HCT116 (cell line): ENCODE results near the gene C11orf58. TPM values are rescaled to one million over a fixed set of nuclear protein-coding genes. Genes with fewer than 3 reads are reported as not detected.

Source experiments
- ATAC-seq: fragments of 200-7000 bp; cut with Tn5 transposase; 2 replicates; pipeline ENCODE4 v1.9.1; 2020; ENCODE audit warnings: mild to moderate bottlenecking, moderate library complexity
- BruUV-seq: library from RNA; stranded (reverse); fragments of 400-500 nt; replicated peaks from 2 replicates; lab custom pipeline; 2021; lab: Mats Ljungman, UMichigan
- CTCF ChIA-PET: fragments of 300-600 bp; sonication (Branson Sonifier 250); formaldehyde crosslinking; loops from one replicate; lab custom pipeline; 2021; ENCODE audit warnings: antibody characterized with exemption; lab: Charles Lee
- POLR2A ChIA-PET: fragments of 300-600, 350-600 bp; sonication (Branson Sonifier 250); formaldehyde crosslinking; loops from one replicate; lab custom pipeline; 2021; ENCODE audit warnings: antibody characterized with exemption; lab: Charles Lee
- RAD21 ChIA-PET, 2 experiments: fragments of 300-600 bp; sonication (Branson Sonifier 250); formaldehyde crosslinking; loops; one replicate each; lab custom pipeline; 2023; ENCODE audit warnings: low total read pairs in 2 of 2; ENCODE audit not compliant: uncharacterized antibody in 2 of 2, unreplicated experiment in 2 of 2, low non-redundant PET in 1 of 2; lab: Charles Lee
- DNase-seq: peaks from one replicate; pipeline ENCODE4 v3.0.0-alpha.2; 2010; ENCODE audit warnings: low read depth, low spot score
- H2AFZ ChIP-seq: fragments of 200-600 bp; shearing (Covaris generic), sonication (generic); 2 replicates; pipeline ENCODE4 v1.6.1; 2017; ENCODE audit warnings: low read depth, mixed run types, mixed read lengths, antibody characterized with exemption, low read length; ENCODE audit not compliant: poor library complexity, severe bottlenecking
- H3K27ac ChIP-seq: 2 replicates; pipeline ENCODE4 v1.5.1; 2012; ENCODE audit warnings: low read depth, low read length
- H3K27me3 ChIP-seq: fragments of 200-600 bp; sonication (generic); 2 replicates; pipeline ENCODE4 v1.6.1; 2016; ENCODE audit warnings: mixed run types, low read length, mixed read lengths; ENCODE audit not compliant: insufficient read depth
- H3K36me3 ChIP-seq, 2 experiments: fragments of 200-500 bp in 1 of 2; fragments of 200-600 bp in 1 of 2; sonication (Bioruptor generic) in 1 of 2; sonication (generic) in 1 of 2; 2 replicates each; pipeline versions ENCODE4 v1.5.1 to v1.6.1; 2014 to 2016; ENCODE audit warnings: low read length in 2 of 2, inconsistent platforms in 1 of 2, mixed read lengths in 1 of 2, mixed run types in 1 of 2; ENCODE audit not compliant: insufficient read depth in 2 of 2, control insufficient read depth in 1 of 2
- H3K4me1 ChIP-seq, 2 experiments: fragments of 200-600 bp in 1 of 2; sonication (generic) in 1 of 2; 2 replicates each; pipeline versions ENCODE4 v1.5.1 to v1.6.1; 2012 to 2017; ENCODE audit warnings: low read length in 2 of 2, inconsistent platforms in 1 of 2, mild to moderate bottlenecking in 1 of 2, mixed read lengths in 1 of 2, mixed run types in 1 of 2, moderate library complexity in 1 of 2; ENCODE audit not compliant: insufficient read depth in 2 of 2, control insufficient read depth in 1 of 2
- H3K4me2 ChIP-seq: fragments of 200-600 bp; sonication (generic); 2 replicates; pipeline ENCODE4 v1.6.1; 2017; ENCODE audit warnings: mixed run types, low read length, mixed read lengths
- H3K4me3 ChIP-seq, 2 experiments: fragments of 200-600 bp in 1 of 2; sonication (generic) in 1 of 2; replicated peaks in 1 of 2; 2 replicates each; pipeline ENCODE4 v1.5.1; 2011 to 2016; ENCODE audit warnings: low read length in 2 of 2, control low read depth in 1 of 2, low read depth in 1 of 2, mild to moderate bottlenecking in 1 of 2, mixed read lengths in 1 of 2, mixed run types in 1 of 2
- H3K79me2 ChIP-seq: fragments of 200-600 bp; sonication (generic); 2 replicates; pipeline ENCODE4 v1.6.1; 2017; ENCODE audit warnings: mild to moderate bottlenecking, mixed run types, low read length, moderate library complexity, mixed read lengths; ENCODE audit not compliant: insufficient read depth
- H3K9ac ChIP-seq: fragments of 200-600 bp; sonication (generic); 2 replicates; pipeline ENCODE4 v1.6.1; 2016; ENCODE audit warnings: low read length, mixed read lengths
- H3K9me2 ChIP-seq: fragments of 200-600 bp; sonication (generic), shearing (Covaris generic); 2 replicates; pipeline ENCODE4 v1.6.1; 2017; ENCODE audit warnings: mixed run types, mild to moderate bottlenecking, moderate library complexity; ENCODE audit not compliant: insufficient read depth
- H3K9me3 ChIP-seq, 2 experiments: fragments of 200-500 bp in 1 of 2; fragments of 200-600 bp in 1 of 2; sonication (Bioruptor generic) in 1 of 2; sonication (generic) in 1 of 2; 2 replicates each; pipeline ENCODE4 v1.6.1; 2014 to 2017; ENCODE audit warnings: low read length in 2 of 2, mixed read lengths in 2 of 2, inconsistent platforms in 1 of 2, low read depth in 1 of 2, mild to moderate bottlenecking in 1 of 2, mixed run types in 1 of 2, moderate library complexity in 1 of 2; ENCODE audit not compliant: control insufficient read depth in 1 of 2, insufficient read depth in 1 of 2
- H4K20me1 ChIP-seq: fragments of 200-600 bp; sonication (generic), shearing (Covaris generic); 2 replicates; pipeline ENCODE4 v1.6.1; 2017; ENCODE audit warnings: mixed run types, mild to moderate bottlenecking, moderate library complexity; ENCODE audit not compliant: insufficient read depth
- ATF3 ChIP-seq: IDR thresholded peaks from 2 replicates; pipeline ENCODE4 v1.6.1; 2012
- CEBPB ChIP-seq: IDR thresholded peaks from 2 replicates; pipeline ENCODE4 v1.6.1; 2012; ENCODE audit warnings: low read depth
- EGR1 ChIP-seq: IDR thresholded peaks from 2 replicates; pipeline ENCODE4 v1.6.1; 2012; ENCODE audit warnings: low read depth
- ELF1 ChIP-seq: IDR thresholded peaks from 2 replicates; pipeline ENCODE4 v1.6.1; 2012; ENCODE audit warnings: low read depth, borderline replicate concordance
- EZH2 ChIP-seq: fragments of 200-600 bp; sonication (generic); IDR thresholded peaks from 2 replicates; pipeline ENCODE4 v1.6.1; 2017; ENCODE audit warnings: antibody characterized with exemption, mixed run types
- EZH2phosphoT487 ChIP-seq: fragments of 200-600 bp; IDR thresholded peaks from 2 replicates; pipeline ENCODE4 v1.6.1; 2018; ENCODE audit warnings: antibody characterized with exemption, borderline replicate concordance
- JUND ChIP-seq: IDR thresholded peaks from 2 replicates; pipeline ENCODE4 v1.6.1; 2012
- POLR2A ChIP-seq: IDR thresholded peaks from 2 replicates; pipeline ENCODE4 v1.7.0; 2011; ENCODE audit warnings: borderline replicate concordance; ENCODE audit not compliant: insufficient read depth, insufficient read length; ENCODE audit errors: extremely low read depth
- RAD21 ChIP-seq: IDR thresholded peaks from 2 replicates; pipeline ENCODE4 v1.6.1; 2012; ENCODE audit warnings: low read depth, mild to moderate bottlenecking
- REST ChIP-seq: IDR thresholded peaks from 2 replicates; pipeline ENCODE4 v1.6.1; 2012; ENCODE audit warnings: low read depth
- SP1 ChIP-seq: IDR thresholded peaks from 2 replicates; pipeline ENCODE4 v1.6.1; 2012; ENCODE audit warnings: low read depth
- TCF7L2 ChIP-seq: IDR thresholded peaks from 2 replicates; pipeline ENCODE4 v1.7.0; 2011; ENCODE audit warnings: borderline replicate concordance, inconsistent platforms; ENCODE audit not compliant: insufficient read depth, insufficient read length; ENCODE audit errors: extremely low read depth
- intact Hi-C: fragments of 100-400 bp; cut with micrococcal nuclease; formaldehyde crosslinking; loops from 2 replicates; pipeline ENCODE4 v1.10.0; 2022
- total RNA-seq: library from RNA; stranded (reverse); gene quantifications from one replicate; pipeline ENCODE4 v1.2.1, GENCODE V29; 2021; ENCODE audit not compliant: unreplicated experiment

Gene C11orf58
- total RNA-seq, 1 experiment from 2014 or later = 108 TPM

- Histone ChIP-seq H3K9me3 (no peaks in the 10 kb centered on the region), H3K27me3 (no peaks in the 10 kb centered on the region), H3K4me3 (no peak overlapping the region), H3K27ac (no peak overlapping the region), H3K9me2 (no peaks in the 10 kb centered on the region), H3K79me2 (peaks cover 88% of the 10 kb centered on the region), H2AFZ (no peak overlapping the region), H3K4me1 (peaks cover 5 to 11% of the 10 kb centered on the region in 2 experiments; a peak in 2 of 4 replicates), H3K9ac (no peak overlapping the region), H4K20me1 (peaks cover 7% of the 10 kb centered on the region; the same call in 1 of the 2 replicates), H3K4me2 (no peak overlapping the region), H3K36me3 (peaks cover 33 to 38% of the 10 kb centered on the region in 2 experiments)
- TF ChIP-seq SP1 = no peak
- TF ChIP-seq EGR1 = no peak
- no peak for TF ChIP-seq TCF7L2
- no peak for TF ChIP-seq POLR2A
- no peak for TF ChIP-seq EZH2phosphoT487
- TF ChIP-seq EZH2 = no peak
- TF ChIP-seq JUND = no peak
- no peak for TF ChIP-seq ATF3
- no peak for TF ChIP-seq CEBPB
- intact Hi-C loops = no loop called here
- BruUV-seq = no TSS peak
- RAD21 ChIA-PET = no interaction called here
- CTCF ChIA-PET = no interaction called here
- POLR2A ChIA-PET = interaction anchor here (0.7 kb wide), 1 partner anchor 334 kb away, joined by 4 read pairs; no protein-coding TSS in a partner anchor
- no peak for DNase-seq
- no peak for ATAC-seq
These were observed 5.8 kb downstream of the C11orf58 start for GRCh38 chr11:16744128-16744725.

GRCh38 chr11:16745950-16746605 is 7.6 kb downstream of the C11orf58 start:
- H3K4me3 ChIP-seq = no peak overlapping the region
- peaks cover 52% of the 10 kb centered on the region in 2 experiments for H3K36me3 ChIP-seq
- H4K20me1 ChIP-seq = peaks cover 7% of the 10 kb centered on the region; the same call in 1 of the 2 replicates
- TF ChIP-seq TCF7L2 (no peak), REST (no peak), RAD21 (no peak), EZH2phosphoT487 (no peak), ELF1 (no peak), EZH2 (no peak)
- TF ChIP-seq, all 23 proteins: peak for 0
- ChIA-PET RAD21 (no interaction called here), CTCF (no interaction called here), POLR2A (no interaction called here)
- no peak for DNase-seq
- no peaks in the 10 kb centered on the region for H3K9me2 ChIP-seq
- intact Hi-C loops = no loop called here
- BruUV-seq = no TSS peak
- peaks cover 75% of the 10 kb centered on the region for H3K79me2 ChIP-seq
- H3K4me2 ChIP-seq = no peak overlapping the region
- H3K9ac ChIP-seq = no peak overlapping the region
- no peak overlapping the region for H2AFZ ChIP-seq
- no peaks in the 10 kb centered on the region for H3K27me3 ChIP-seq
- no peaks in the 10 kb centered on the region for H3K9me3 ChIP-seq
- H3K4me1 ChIP-seq = no peaks in the 10 kb centered on the region
- ATAC-seq = no peak
- no peak overlapping the region for H3K27ac ChIP-seq
